ENCODE results near the gene CACTIN.
"Not testable (repeated sequence)": the region's sequence is repeated elsewhere in the genome, so short reads cannot be mapped to it uniquely, and the experiment has no call there.

The CACTIN gene

GRCh38 chr19:3586707-3587346 is 39.8 kb downstream of the CACTIN start:
- DNase-seq (ENCODE audit: low read depth) = no peak

GRCh38 chr19:3586127-3586626 is 40.4 kb downstream of the CACTIN start:
- no peak for DNase-seq (ENCODE audit: low read depth)

- DNase-seq (ENCODE audit: low read depth) = no peak
These were observed 41.1 kb downstream of the CACTIN start, which contains the start of gene GIPC3 for GRCh38 chr19:3585301-3586126. Gene GIPC3 (plus strand): TSS chr19:3585478. CDS start chr19:3585598, 120 bp downstream.

- DNase-seq (ENCODE audit: low read depth) = not testable (repeated sequence)
These were observed 42.4 kb downstream of the CACTIN start for GRCh38 chr19:3584036-3584802.

GRCh38 chr19:3581792-3582191 is 44.8 kb downstream of the CACTIN start:
- not testable (repeated sequence) for DNase-seq (ENCODE audit: low read depth)

GRCh38 chr19:3580156-3580934 is 46.2 kb downstream of the CACTIN start:
- DNase-seq (ENCODE audit: low read depth) = peak; percentile 92

GRCh38 chr19:3578390-3578789 is 48.2 kb downstream of the CACTIN start:
- no peak for DNase-seq (ENCODE audit: low read depth)

- DNase-seq (ENCODE audit: low read depth) = no peak
These were observed 48.8 kb downstream of the CACTIN start for GRCh38 chr19:3577723-3578344.

GRCh38 chr19:3576696-3577443 is 49.7 kb downstream of the CACTIN start:
- peak; percentile 82 for DNase-seq (ENCODE audit: low read depth)

GRCh38 chr19:3575949-3576673 is 50.5 kb downstream of the CACTIN start:
- DNase-seq (ENCODE audit: low read depth) = no peak

- no peak for DNase-seq (ENCODE audit: low read depth)
These were observed 51.3 kb downstream of the CACTIN start for GRCh38 chr19:3575260-3575741.

GRCh38 chr19:3573858-3574637 is 52.5 kb downstream of the CACTIN start:
- DNase-seq (ENCODE audit: low read depth) = peak; percentile 97

GRCh38 chr19:3573162-3573857 is 53.3 kb downstream of the CACTIN start:
- DNase-seq (ENCODE audit: low read depth) = no peak

- DNase-seq (ENCODE audit: low read depth) = no peak
These were observed 53.8 kb downstream of the CACTIN start, which contains the start of gene HMG20B for GRCh38 chr19:3572855-3573161. Gene HMG20B (plus strand): TSS chr19:3572944. CDS start chr19:3573310, 366 bp downstream.

- DNase-seq (ENCODE audit: low read depth) = peak; percentile 100
These were observed 54.3 kb downstream of the CACTIN start for GRCh38 chr19:3572132-3572854.

GRCh38 chr19:3570606-3571011 is 56.0 kb downstream of the CACTIN start:
- DNase-seq (ENCODE audit: low read depth) = no peak

- DNase-seq (ENCODE audit: low read depth) = not testable (repeated sequence)
These were observed 56.5 kb downstream of the CACTIN start for GRCh38 chr19:3570042-3570441.
